Measurements from ENCODE around the gene TRIM72.

TRIM72 gene

GRCh38 chr16:31186930-31187807, 26.8 kb upstream of the TRIM72 start:
- Histone ChIP-seq H4K20me1 (ENCODE audit: control insufficient read depth, insufficient read depth, low read depth, low read length) (peaks cover 90% of the 10 kb centered on the region), H3F3A (ENCODE audit: control insufficient read depth, insufficient read depth) (peaks cover 67% of the 10 kb centered on the region)

GRCh38 chr16:31187808-31188189, 26.1 kb upstream of the TRIM72 start:
- TF ChIP-seq EZH2phosphoT487 (IDR thresholded peaks at IDR 0.05; ENCODE audit: borderline replicate concordance, low read length) (no peak), CTCF (IDR thresholded peaks at IDR 0.05; ENCODE audit: low read depth, low read length, poor library complexity, severe bottlenecking) (no peak)
- no peaks in the 10 kb centered on the region for H3K9me3 ChIP-seq (ENCODE audit: control insufficient read depth, insufficient read depth, low read length)
- no peak overlapping the region for H3K27ac ChIP-seq (ENCODE audit: low read depth, low read length)
- H3K79me2 ChIP-seq (ENCODE audit: control insufficient read depth, low read length): peaks cover 85% of the 10 kb centered on the region
- H3K4me2 ChIP-seq (ENCODE audit: low read length): no peak overlapping the region
- peaks cover 84% of the 10 kb centered on the region for H4K20me1 ChIP-seq (ENCODE audit: control insufficient read depth, insufficient read depth, low read depth, low read length)
- no peak overlapping the region for H3K4me3 ChIP-seq (ENCODE audit: low read length)
- peaks cover 3% of the 10 kb centered on the region for H3K4me1 ChIP-seq (ENCODE audit: control insufficient read depth, low read length)
- H3K27me3 ChIP-seq (ENCODE audit: control insufficient read depth, low read length): no peaks in the 10 kb centered on the region
- peaks cover 100% of the 10 kb centered on the region for H3K36me3 ChIP-seq (ENCODE audit: control insufficient read depth, low read length)
- peaks cover 64% of the 10 kb centered on the region for H3F3A ChIP-seq (ENCODE audit: control insufficient read depth, insufficient read depth)
- H3K9me2 ChIP-seq (replicated peaks; ENCODE audit: control insufficient read depth, low read length): no peaks in the 10 kb centered on the region

More at GRCh38 chr16:31186930-31187807, 26.8 kb upstream of the TRIM72 start:
- TF ChIP-seq EZH2phosphoT487 (IDR thresholded peaks at IDR 0.05; ENCODE audit: borderline replicate concordance, low read length) (no peak), CTCF (IDR thresholded peaks at IDR 0.05; ENCODE audit: low read depth, low read length, poor library complexity, severe bottlenecking) (no peak)
- Histone ChIP-seq H3K79me2 (ENCODE audit: control insufficient read depth, low read length) (peaks cover 91% of the 10 kb centered on the region), H3K4me3 (ENCODE audit: low read length) (no peak overlapping the region), H3K27me3 (ENCODE audit: control insufficient read depth, low read length) (no peaks in the 10 kb centered on the region), H3K9me3 (ENCODE audit: control insufficient read depth, insufficient read depth, low read length) (no peaks in the 10 kb centered on the region), H3K27ac (ENCODE audit: low read depth, low read length) (no peak overlapping the region), H3K4me1 (ENCODE audit: control insufficient read depth, low read length) (peaks cover 9% of the 10 kb centered on the region), H3K9me2 (replicated peaks; ENCODE audit: control insufficient read depth, low read length) (no peaks in the 10 kb centered on the region), H3K4me2 (ENCODE audit: low read length) (no peak overlapping the region), H3K36me3 (ENCODE audit: control insufficient read depth, low read length) (peaks cover 100% of the 10 kb centered on the region)

GRCh38 chr16:31188450-31189411, 25.2 kb upstream of the TRIM72 start:
- H4K20me1 ChIP-seq (ENCODE audit: control insufficient read depth, insufficient read depth, low read depth, low read length): peaks cover 78% of the 10 kb centered on the region

More at GRCh38 chr16:31188450-31189411, 25.2 kb upstream of the TRIM72 start:
- Histone ChIP-seq H3F3A (ENCODE audit: control insufficient read depth, insufficient read depth) (peaks cover 64% of the 10 kb centered on the region), H3K27me3 (ENCODE audit: control insufficient read depth, low read length) (no peaks in the 10 kb centered on the region), H3K4me2 (ENCODE audit: low read length) (no peak overlapping the region), H3K79me2 (ENCODE audit: control insufficient read depth, low read length) (peaks cover 76% of the 10 kb centered on the region), H3K4me1 (ENCODE audit: control insufficient read depth, low read length) (no peaks in the 10 kb centered on the region), H3K9me2 (replicated peaks; ENCODE audit: control insufficient read depth, low read length) (no peaks in the 10 kb centered on the region), H3K4me3 (ENCODE audit: low read length) (no peak overlapping the region), H3K36me3 (ENCODE audit: control insufficient read depth, low read length) (peaks cover 100% of the 10 kb centered on the region), H3K27ac (ENCODE audit: low read depth, low read length) (no peak overlapping the region), H3K9me3 (ENCODE audit: control insufficient read depth, insufficient read depth, low read length) (no peaks in the 10 kb centered on the region)
- TF ChIP-seq CTCF (IDR thresholded peaks at IDR 0.05; ENCODE audit: low read depth, low read length, poor library complexity, severe bottlenecking) (no peak), EZH2phosphoT487 (IDR thresholded peaks at IDR 0.05; ENCODE audit: borderline replicate concordance, low read length) (no peak)
